Measurements from ENCODE around the gene N4BP2. TPM values are rescaled to one million over a fixed set of nuclear protein-coding genes. Genes with fewer than 3 reads are reported as not detected.

Gene N4BP2
- total RNA-seq, 4 donors from 2014 or later = 4.5 to 8.3 (median 6.4) TPM

- Histone ChIP-seq H3K9me3 (peaks cover 0 to 17% (median 6%) of the 10 kb centered on the region in 4 donors), H3K27ac (no peak overlapping the region), H3K36me3 (peaks cover 0 to 8% (median 0%) of the 10 kb centered on the region in 3 donors), H3K27me3 (no peaks in the 10 kb centered on the region), H3K4me3 (no peak overlapping the region), H3K4me1 (no peaks in the 10 kb centered on the region)
- no peak for DNase-seq (ENCODE audit: low spot score in 2 of 2)
- TF ChIP-seq EP300 (IDR thresholded peaks at IDR 0.05) (no peak), CTCF (IDR thresholded peaks at IDR 0.05) (no peak), POLR2A (IDR thresholded peaks at IDR 0.05) (no peak)
These were observed 113.9 kb downstream of the N4BP2 start for GRCh38 chr4:40170588-40170987.

GRCh38 chr4:40173470-40173875 is 116.8 kb downstream of the N4BP2 start:
- Histone ChIP-seq H3K4me1 (no peaks in the 10 kb centered on the region), H3K27ac (no peak overlapping the region), H3K4me3 (no peak overlapping the region), H3K9me3 (peaks cover 0 to 5% (median under 1%) of the 10 kb centered on the region in 4 donors), H3K27me3 (no peaks in the 10 kb centered on the region), H3K36me3 (no peaks in the 10 kb centered on the region)
- DNase-seq (ENCODE audit: low spot score in 2 of 2) = no peak
- TF ChIP-seq CTCF (IDR thresholded peaks at IDR 0.05) (no peak), EP300 (IDR thresholded peaks at IDR 0.05) (no peak), POLR2A (IDR thresholded peaks at IDR 0.05) (no peak)
- WGBS, 2 donors = 62% methylated on average over 4 of the region's 4 CpGs

- no peaks in the 10 kb centered on the region for H3K36me3 ChIP-seq
- H3K27me3 ChIP-seq = no peaks in the 10 kb centered on the region
- no peaks in the 10 kb centered on the region for H3K4me1 ChIP-seq
- TF ChIP-seq CTCF (IDR thresholded peaks at IDR 0.05) = no peak
- TF ChIP-seq POLR2A (IDR thresholded peaks at IDR 0.05) = no peak
- TF ChIP-seq EP300 (IDR thresholded peaks at IDR 0.05) = no peak
- H3K4me3 ChIP-seq = no peak overlapping the region
- H3K9me3 ChIP-seq = no peaks in the 10 kb centered on the region
- no peak for DNase-seq (ENCODE audit: low spot score in 2 of 2)
- no peak overlapping the region for H3K27ac ChIP-seq
- 43 to 47% methylated on average over 10 of the region's 10 CpGs for WGBS, 2 donors
These were observed 120.0 kb downstream of the N4BP2 start for GRCh38 chr4:40176602-40177001.

GRCh38 chr4:40177591-40177990 is 120.9 kb downstream of the N4BP2 start:
- H3K4me3 ChIP-seq = no peak overlapping the region
- TF ChIP-seq POLR2A (IDR thresholded peaks at IDR 0.05) (no peak), CTCF (IDR thresholded peaks at IDR 0.05) (no peak), EP300 (IDR thresholded peaks at IDR 0.05) (no peak)
- 76 to 79% methylated on average over 2 of the region's 2 CpGs for WGBS, 2 donors

GRCh38 chr4:40178672-40179071 is 122.0 kb downstream of the N4BP2 start:
- Histone ChIP-seq H3K4me1 (no peaks in the 10 kb centered on the region), H3K27me3 (no peaks in the 10 kb centered on the region), H3K9me3 (no peaks in the 10 kb centered on the region), H3K27ac (no peak overlapping the region), H3K36me3 (no peaks in the 10 kb centered on the region), H3K4me3 (no peak overlapping the region)
- no peak for TF ChIP-seq EP300 (IDR thresholded peaks at IDR 0.05)
- no peak for DNase-seq (ENCODE audit: low spot score in 2 of 2)
- WGBS, 2 donors = 65 to 70% methylated on average over 5 of the region's 5 CpGs

More at GRCh38 chr4:40177591-40177990, 120.9 kb downstream of the N4BP2 start:
- no peaks in the 10 kb centered on the region for H3K27me3 ChIP-seq
- H3K9me3 ChIP-seq = no peaks in the 10 kb centered on the region
- H3K36me3 ChIP-seq = no peaks in the 10 kb centered on the region
- no peak for DNase-seq (ENCODE audit: low spot score in 2 of 2)
- H3K27ac ChIP-seq = no peak overlapping the region
- H3K4me1 ChIP-seq = no peaks in the 10 kb centered on the region

- TF ChIP-seq EP300 (IDR thresholded peaks at IDR 0.05) (no peak), CTCF (IDR thresholded peaks at IDR 0.05) (no peak), POLR2A (IDR thresholded peaks at IDR 0.05) (no peak)
- Histone ChIP-seq H3K4me1 (no peaks in the 10 kb centered on the region), H3K9me3 (no peaks in the 10 kb centered on the region), H3K4me3 (no peak overlapping the region), H3K27ac (no peak overlapping the region), H3K27me3 (no peaks in the 10 kb centered on the region), H3K36me3 (no peaks in the 10 kb centered on the region)
- 90 to 94% methylated on average over 1 of the region's 1 CpG for WGBS, 2 donors
- no peak for DNase-seq (ENCODE audit: low spot score in 2 of 2)
These were observed 122.7 kb downstream of the N4BP2 start for GRCh38 chr4:40179360-40179759.

All from tibial nerve (tissue), 4 donors.